ENCODE measurements around the gene KLHL6. TPM values are rescaled to one million over a fixed set of nuclear protein-coding genes. Genes with fewer than 3 reads are reported as not detected.

Gene KLHL6
- total RNA-seq, 1 experiment from 2014 or later: not detected

DNA sequence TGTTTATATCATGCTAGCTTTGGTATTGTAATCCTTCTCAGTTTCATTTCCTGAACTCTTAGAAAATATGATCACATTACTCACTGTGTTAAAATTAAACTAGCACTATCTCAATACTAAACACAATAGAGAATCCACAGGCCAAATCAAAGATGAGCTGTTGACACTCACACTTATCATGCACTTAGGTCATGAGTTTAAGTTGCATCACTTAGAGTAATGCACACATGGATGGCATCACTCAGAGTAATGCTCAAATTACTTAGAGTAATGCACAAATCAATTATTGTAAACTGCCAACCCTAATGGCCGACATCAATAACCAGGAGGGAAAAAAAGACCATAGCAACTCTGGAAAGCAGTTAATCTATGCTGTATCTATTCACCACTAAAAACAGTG, 87.1 kb downstream of the KLHL6 start:
- Histone ChIP-seq H3K79me1 (ENCODE audit: insufficient read depth, low read depth, low read length, poor library complexity, severe bottlenecking) (no peaks in the 10 kb centered on the region), H3K9me3 (ENCODE audit: control insufficient read depth, low read depth, low read length) (no peaks in the 10 kb centered on the region), H3K27me3 (ENCODE audit: insufficient read depth, low read length) (no peaks in the 10 kb centered on the region), H4K20me1 (ENCODE audit: control insufficient read depth, insufficient read depth, insufficient read length) (no peaks in the 10 kb centered on the region), H3K79me2 (ENCODE audit: insufficient read depth, low read length) (no peaks in the 10 kb centered on the region), H3K4ac (ENCODE audit: low read depth, low read length) (no peak overlapping the region), H2BK120ac (ENCODE audit: low read depth, low read length, poor library complexity, severe bottlenecking) (no peak overlapping the region), H3K27ac (ENCODE audit: insufficient read length, low read depth, low read length) (no peak overlapping the region), H3K18ac (ENCODE audit: insufficient read length, low read depth, low read length) (no peak overlapping the region), H3K23ac (ENCODE audit: insufficient read length, low read depth, low read length) (no peak overlapping the region), H3K56ac (ENCODE audit: insufficient read length, low read depth, low read length) (no peak overlapping the region), H3K4me2 (ENCODE audit: insufficient read depth, insufficient read length, low read length) (no peak overlapping the region), H4K91ac (ENCODE audit: insufficient read length, low read depth, low read length) (no peak overlapping the region), H2AFZ (ENCODE audit: low read length) (no peak overlapping the region), H3T11ph (ENCODE audit: low read length) (no peak overlapping the region), H4K5ac (ENCODE audit: insufficient read length, low read depth, low read length) (no peak overlapping the region), H3K9ac (ENCODE audit: extremely low read depth, insufficient read length, low read length) (no peak overlapping the region), H2AK5ac (ENCODE audit: insufficient read length, low read length) (no peak overlapping the region), H3K23me2 (ENCODE audit: insufficient read length, low read depth, low read length, poor library complexity, severe bottlenecking) (no peaks in the 10 kb centered on the region), H2BK20ac (ENCODE audit: low read depth, low read length, poor library complexity, severe bottlenecking) (no peak overlapping the region), H3K14ac (ENCODE audit: insufficient read depth, low read length) (no peak overlapping the region), H2BK15ac (ENCODE audit: low read depth, low read length) (no peak overlapping the region), H3K4me1 (ENCODE audit: insufficient read depth, low read length) (no peaks in the 10 kb centered on the region), H4K8ac (replicated peaks; ENCODE audit: insufficient read length, low read depth, low read length) (no peak overlapping the region), H2BK12ac (ENCODE audit: insufficient read length, low read depth, low read length) (no peak overlapping the region), H2BK5ac (ENCODE audit: insufficient read length, low read length) (no peak overlapping the region)
- H3K27me3 Mint-ChIP-seq (ENCODE audit: low read depth): no peaks in the 10 kb centered on the region
- TF ChIP-seq, protein P1, sequence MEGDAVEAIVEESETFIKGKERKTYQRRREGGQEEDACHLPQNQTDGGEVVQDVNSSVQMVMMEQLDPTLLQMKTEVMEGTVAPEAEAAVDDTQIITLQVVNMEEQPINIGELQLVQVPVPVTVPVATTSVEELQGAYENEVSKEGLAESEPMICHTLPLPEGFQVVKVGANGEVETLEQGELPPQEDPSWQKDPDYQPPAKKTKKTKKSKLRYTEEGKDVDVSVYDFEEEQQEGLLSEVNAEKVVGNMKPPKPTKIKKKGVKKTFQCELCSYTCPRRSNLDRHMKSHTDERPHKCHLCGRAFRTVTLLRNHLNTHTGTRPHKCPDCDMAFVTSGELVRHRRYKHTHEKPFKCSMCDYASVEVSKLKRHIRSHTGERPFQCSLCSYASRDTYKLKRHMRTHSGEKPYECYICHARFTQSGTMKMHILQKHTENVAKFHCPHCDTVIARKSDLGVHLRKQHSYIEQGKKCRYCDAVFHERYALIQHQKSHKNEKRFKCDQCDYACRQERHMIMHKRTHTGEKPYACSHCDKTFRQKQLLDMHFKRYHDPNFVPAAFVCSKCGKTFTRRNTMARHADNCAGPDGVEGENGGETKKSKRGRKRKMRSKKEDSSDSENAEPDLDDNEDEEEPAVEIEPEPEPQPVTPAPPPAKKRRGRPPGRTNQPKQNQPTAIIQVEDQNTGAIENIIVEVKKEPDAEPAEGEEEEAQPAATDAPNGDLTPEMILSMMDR (conservative IDR thresholded peaks at IDR 0.05): no peak
- no peak for DNase-seq
- H3K27ac Mint-ChIP-seq: no peak overlapping the region
- no peaks in the 10 kb centered on the region for H3K9me3 Mint-ChIP-seq
- no peaks in the 10 kb centered on the region for H3K4me1 Mint-ChIP-seq
- no peaks in the 10 kb centered on the region for H3K36me3 Mint-ChIP-seq (ENCODE audit: insufficient read depth in 1 of 3, low read depth in 3 of 3)
- no CpG with 5 or more reads among the region's 1 CpG for WGBS (ENCODE audit: extremely low coverage, insufficient read length, low lambda C conversion rate)
- H3K4me3 Mint-ChIP-seq: no peak overlapping the region

Data from H9 (cell line).